GM12878 (cell line): ENCODE data around the gene PRKAB2. TPM values are rescaled to one million over a fixed set of nuclear protein-coding genes. Genes with fewer than 3 reads are reported as not detected.
A peak's percentile ranks its signal among the peaks of the same experiment; 100 is the strongest.

Experiments used
- ATAC-seq: fragments of 200-7000 bp; cut with Tn5 transposase; 3 replicates; pipeline ENCODE4 v1.9.1; 2020; ENCODE audit warnings: mild to moderate bottlenecking, moderate library complexity
- BruUV-seq: library from RNA; stranded (reverse); fragments of 400-500 nt; replicated peaks from 2 replicates; lab custom pipeline; 2021; lab: Mats Ljungman, UMichigan
- CTCF ChIA-PET: fragments of 300-600 bp; sonication (Branson Sonifier 250); formaldehyde crosslinking; extraction: SDS; loops from one replicate; lab custom pipeline; 2021; ENCODE audit warnings: inconsistent platforms; lab: Yijun Ruan, JAX
- POLR2A ChIA-PET: fragments of 350-600 bp; formaldehyde crosslinking; extraction: SDS; loops from one replicate; lab custom pipeline; 2021; ENCODE audit warnings: inconsistent platforms; lab: Charles Lee
- RAD21 ChIA-PET: fragments of 300-600 bp; sonication (Branson Sonifier 250); formaldehyde crosslinking; loops from one replicate; lab custom pipeline; 2023; ENCODE audit warnings: antibody characterized with exemption; ENCODE audit not compliant: unreplicated experiment; lab: Charles Lee
- SMC1A ChIA-PET: fragments of 300-600 bp; sonication (Branson Sonifier 250); formaldehyde crosslinking; loops from one replicate; lab custom pipeline; 2023; ENCODE audit not compliant: unreplicated experiment, uncharacterized antibody; lab: Charles Lee
- DNase-seq: peaks from one replicate; pipeline ENCODE4 v3.0.0-alpha.2; 2011; ENCODE audit warnings: low read depth, low spot score
- FAIRE-seq: peaks from 3 replicates; lab custom pipeline; 2011; peaks lifted over from hg19 to GRCh38; lab: Jason Lieb, UNC
- H2AFZ ChIP-seq: 2 replicates; pipeline ENCODE4 v1.6.0; 2011; ENCODE audit warnings: low read depth, low read length, control low read depth; ENCODE audit not compliant: control insufficient read depth
- H3K27ac ChIP-seq: 2 replicates; pipeline ENCODE4 v1.5.1; 2011; ENCODE audit warnings: control low read depth; ENCODE audit not compliant: control insufficient read depth, insufficient read depth
- H3K27me3 ChIP-seq, 2 experiments: replicated peaks in 1 of 2; 2 replicates each; pipeline versions ENCODE4 v1.6.0 to v1.6.1; 2011; ENCODE audit warnings: low read length in 1 of 2; ENCODE audit not compliant: control insufficient read depth in 2 of 2, insufficient read depth in 2 of 2
- H3K36me3 ChIP-seq, 2 experiments: 2 replicates each; pipeline ENCODE4 v1.5.1; 2011; ENCODE audit warnings: low read length in 1 of 2; ENCODE audit not compliant: control insufficient read depth in 2 of 2, insufficient read depth in 2 of 2
- H3K4me1 ChIP-seq: 2 replicates; pipeline ENCODE4 v1.6.1; 2011; ENCODE audit warnings: mild to moderate bottlenecking, low read length, moderate library complexity, mixed read lengths; ENCODE audit not compliant: control insufficient read depth, insufficient read depth
- H3K4me2 ChIP-seq: 2 replicates; pipeline ENCODE4 v1.6.0; 2011; ENCODE audit warnings: control low read depth; ENCODE audit not compliant: control insufficient read depth, insufficient read depth
- H3K4me3 ChIP-seq: fragments of 200-600 bp; sonication (generic); 2 replicates; pipeline ENCODE4 v1.5.1; 2016
- H3K79me2 ChIP-seq: 2 replicates; pipeline ENCODE4 v1.6.0; 2011; ENCODE audit warnings: low read length; ENCODE audit not compliant: control insufficient read depth, insufficient read depth
- H3K9ac ChIP-seq: 2 replicates; pipeline ENCODE4 v1.8.0; 2011; ENCODE audit warnings: low read length, control low read depth, mixed read lengths; ENCODE audit not compliant: control insufficient read depth, insufficient read depth
- H3K9me3 ChIP-seq: replicated peaks from 3 replicates; pipeline ENCODE4 v1.5.1; 2011; ENCODE audit warnings: mild to moderate bottlenecking, low read length; ENCODE audit not compliant: control insufficient read depth, insufficient read depth
- H4K20me1 ChIP-seq: 2 replicates; pipeline ENCODE4 v1.6.0; 2011; ENCODE audit not compliant: control insufficient read depth, insufficient read depth
- ATF7 ChIP-seq: fragments of 450-650 bp; IDR thresholded peaks from 2 replicates; pipeline ENCODE4 v1.6.1; 2016; ENCODE audit warnings: low read depth, mild to moderate bottlenecking
- BRCA1 ChIP-seq: IDR thresholded peaks from 2 replicates; pipeline ENCODE4 v1.6.1; 2011; ENCODE audit warnings: low read depth, low read length, improper control_type of control experiment
- CHD1 ChIP-seq: IDR thresholded peaks from 2 replicates; pipeline ENCODE4 v1.6.1; 2012; ENCODE audit warnings: low read depth, low read length, improper control_type of control experiment
- CUX1 ChIP-seq: IDR thresholded peaks from 2 replicates; pipeline ENCODE4 v1.6.1; 2012; ENCODE audit warnings: improper control_type of control experiment, low read depth, low read length; ENCODE audit not compliant: insufficient replicate concordance
- HCFC1 ChIP-seq: fragments of 150-350 bp; IDR thresholded peaks from 2 replicates; pipeline ENCODE4 v1.6.1; 2014; ENCODE audit warnings: low read length
- SPI1 ChIP-seq: IDR thresholded peaks from 2 replicates; pipeline ENCODE4 v1.6.1; 2011; ENCODE audit warnings: low read depth, mild to moderate bottlenecking, low read length, moderate library complexity, borderline replicate concordance; ENCODE audit not compliant: insufficient read depth
- ZBED1 ChIP-seq: IDR thresholded peaks from 2 replicates; pipeline ENCODE4 v1.6.1; 2016; ENCODE audit warnings: borderline replicate concordance
- ZBTB11 ChIP-seq: fragments of 450-650 bp; formaldehyde crosslinking; IDR thresholded peaks from 2 replicates; pipeline ENCODE4 v1.5.0; 2022; ENCODE audit warnings: mild to moderate bottlenecking, missing genetic modification characterization
- ZNF217 ChIP-seq: fragments of 450-650 bp; IDR thresholded peaks from 2 replicates; pipeline ENCODE4 v1.6.1; 2017; ENCODE audit warnings: antibody characterized with exemption, mild to moderate bottlenecking
- WGBS: methylation state at CpG from one replicate; pipeline ENCODE4 v1.1.6; 2016; ENCODE audit warnings: low lambda C conversion rate; ENCODE audit not compliant: insufficient replicate concordance, insufficient coverage; ENCODE audit errors: missing lambda C conversion rate; 5-methylcytosine and 5-hydroxymethylcytosine counted together
- in situ Hi-C: fragments of 300-500 bp; cut with MboI; formaldehyde crosslinking; loops from 9 replicates; pipeline ENCODE4 v1.14.3; 2018; ENCODE audit warnings: mixed read lengths
- intact Hi-C: fragments of 100-400 bp; cut with micrococcal nuclease; formaldehyde crosslinking; loops from one replicate; pipeline ENCODE4 v1.14.2; 2022; ENCODE audit not compliant: unreplicated experiment
- polyA plus RNA-seq, 11 experiments: library from polyadenylated mRNA; depleted of rRNA in 4 of 11; unstranded in 6 of 11; stranded (reverse) in 5 of 11; fragments of >200 nt; fragmentation: Nextera tagmentation in 4 of 11; fragmentation: Illumina TruSeq in 1 of 11; extraction: Ambion mirVana in 4 of 11; extraction: Trizol in 1 of 11; gene quantifications; 1 replicate in 1 of 11; 2 replicates in 10 of 11; pipeline versions ENCODE4 v1.2.1 to v1.2.3, GENCODE V29; 2011 to 2016; ENCODE audit warnings: inconsistent platforms in 2 of 11, missing spikeins in 2 of 11, low read depth in 1 of 11
- total RNA-seq, 4 experiments: library from RNA; depleted of rRNA in 3 of 4; stranded (reverse); fragments of >200 nt in 3 of 4; fragmentation: Illumina TruSeq in 1 of 4; extraction: Trizol in 1 of 4; gene quantifications; 2 replicates each; pipeline versions ENCODE4 v1.2.1 to v1.2.3, GENCODE V29; 2013 to 2021

PRKAB2 gene
- total and polyA plus RNA-seq, 10 of the 15 experiments (the other 5 are each of a cell fraction or from before 2014, with no cell fraction given) = 2.2 to 26.4 (median 6.7) TPM

GRCh38 chr1:147204080-147204479, 31.8 kb upstream of the PRKAB2 start:
- Histone ChIP-seq H4K20me1 (no peaks in the 10 kb centered on the region), H3K4me3 (no peak overlapping the region), H3K79me2 (no peaks in the 10 kb centered on the region), H3K4me2 (no peak overlapping the region), H3K36me3 (no peaks in the 10 kb centered on the region), H3K4me1 (no peaks in the 10 kb centered on the region), H3K9ac (no peak overlapping the region), H3K27me3 (no peaks in the 10 kb centered on the region), H3K27ac (no peak overlapping the region), H3K9me3 (no peaks in the 10 kb centered on the region), H2AFZ (no peak overlapping the region)
- ATAC-seq (no peak), FAIRE-seq (peak; percentile 35), DNase-seq (no peak)
- POLR2A ChIA-PET = no interaction called here
- no peak for TF ChIP-seq CHD1
- TF ChIP-seq BRCA1 = no peak
- TF ChIP-seq ZBED1 = no peak
- no peak for TF ChIP-seq ZBTB11 (CRISPR knock-in tag)
- no peak for TF ChIP-seq ATF7
- TF ChIP-seq SPI1 = peak; percentile 43; the same call in 1 of the 2 replicates
- TF ChIP-seq CUX1 = no peak
- no peak for TF ChIP-seq HCFC1
- no peak for TF ChIP-seq ZNF217
- intact Hi-C loops (no loop called here), in situ Hi-C loops (no loop called here)
- BruUV-seq = no TSS peak
- SMC1A ChIA-PET = no interaction called here
- 51% methylated on average over 3 of the region's 3 CpGs for WGBS
- RAD21 ChIA-PET = no interaction called here
- CTCF ChIA-PET = interaction anchor here (1.0 kb wide), 1 partner anchor 39 kb away, joined by 3 read pairs; no protein-coding TSS in a partner anchor
